CD4-positive, alpha-beta T cell treated with Interleukin-10 for 1 hour (primary cell): Measurements from ENCODE around the gene MAST1.
"Not testable (repeated sequence)": the region's sequence is repeated elsewhere in the genome, so short reads cannot be mapped to it uniquely, and the experiment has no call there.

Experiments used
- DNase-seq: peaks from one replicate; pipeline ENCODE4 v3.0.0-alpha.2; 2020

MAST1 gene

DNA sequence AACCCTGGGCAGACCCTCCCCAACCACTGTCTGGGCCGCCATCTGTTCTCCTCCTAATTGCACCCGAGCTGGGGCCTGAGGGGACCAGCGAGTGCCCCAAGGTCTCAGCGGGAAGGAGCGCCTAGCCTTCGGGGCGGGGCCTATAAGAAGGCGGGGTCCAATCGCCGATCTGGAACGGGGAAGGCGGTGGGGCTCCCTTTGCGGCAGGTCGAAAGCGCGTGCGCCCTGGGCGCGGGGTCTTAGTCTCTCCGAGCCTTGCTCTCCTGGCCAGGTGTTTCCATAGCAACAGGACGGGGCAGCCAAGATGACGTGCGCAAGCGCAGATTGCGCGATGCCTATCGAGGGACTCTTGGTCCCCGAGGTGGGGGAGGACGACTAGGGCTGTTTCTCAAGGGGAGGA, 2.8 kb downstream of the MAST1 start:
- no peak for DNase-seq

DNA sequence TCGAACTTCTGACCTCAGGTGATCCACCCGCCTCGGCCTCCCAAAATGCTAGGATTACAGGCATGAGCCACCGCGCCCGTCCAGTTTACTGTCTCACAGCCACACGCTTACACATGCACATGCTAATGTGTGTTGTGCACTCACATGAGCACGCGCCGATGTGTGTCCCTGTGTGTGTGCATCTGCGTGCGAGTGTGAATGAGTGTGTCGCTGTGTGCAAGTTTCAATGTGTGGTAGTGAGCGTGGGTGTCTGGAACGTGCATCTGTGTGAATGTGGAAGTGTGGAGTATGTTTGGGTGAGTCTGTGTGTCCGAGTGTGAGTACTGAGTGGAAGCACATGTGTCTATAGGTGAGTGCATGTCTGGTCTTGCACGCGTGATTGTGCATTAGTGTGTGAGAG, 4.2 kb downstream of the MAST1 start:
- no peak for DNase-seq

DNA sequence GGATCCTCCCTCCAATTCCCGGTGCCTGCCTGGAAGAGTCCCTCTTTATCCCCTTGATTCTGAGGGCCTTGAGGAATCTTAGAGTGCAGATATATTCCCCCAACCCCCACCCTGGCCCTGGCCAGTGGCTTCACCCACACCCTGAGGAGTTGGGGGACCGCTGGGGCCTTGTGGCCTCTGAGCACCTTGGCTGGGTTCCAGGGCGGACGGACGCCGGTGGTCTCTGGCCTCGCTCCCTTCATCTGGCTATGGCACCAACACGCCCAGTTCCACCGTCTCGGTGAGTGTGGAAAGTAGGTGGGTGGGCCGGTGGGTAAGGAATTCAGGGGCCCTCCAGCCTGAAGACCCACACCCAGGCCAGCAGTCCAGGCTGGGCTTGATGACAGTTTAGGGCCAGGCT, 5.0 kb downstream of the MAST1 start:
- DNase-seq: no peak

GRCh38 chr19:12843999-12844732, 5.9 kb downstream of the MAST1 start:
- DNase-seq: no peak

GRCh38 chr19:12846613-12847012, 8.3 kb downstream of the MAST1 start:
- not testable (repeated sequence) for DNase-seq

- DNase-seq: peak; percentile 82
These were observed 9.1 kb downstream of the MAST1 start for GRCh38 chr19:12847159-12848139.

DNA sequence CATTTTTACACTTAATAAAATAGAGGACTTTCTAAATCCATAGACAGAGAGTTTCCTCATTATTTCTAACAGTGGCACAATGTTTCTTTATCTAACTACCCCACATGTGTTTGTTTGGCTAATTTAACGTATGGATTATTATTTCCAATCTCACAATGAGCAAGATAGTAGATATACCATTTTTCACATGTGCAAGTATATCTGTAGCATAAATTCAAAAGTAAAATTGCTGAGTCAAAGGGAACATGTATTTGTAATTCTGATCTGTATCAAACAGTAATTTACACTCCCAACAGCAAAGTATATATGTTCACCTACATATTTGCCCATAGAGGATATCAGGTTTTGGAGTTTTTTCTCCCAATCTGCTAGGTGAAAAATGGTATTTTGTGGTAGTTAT, 18.3 kb downstream of the MAST1 start:
- no peak for DNase-seq

DNA sequence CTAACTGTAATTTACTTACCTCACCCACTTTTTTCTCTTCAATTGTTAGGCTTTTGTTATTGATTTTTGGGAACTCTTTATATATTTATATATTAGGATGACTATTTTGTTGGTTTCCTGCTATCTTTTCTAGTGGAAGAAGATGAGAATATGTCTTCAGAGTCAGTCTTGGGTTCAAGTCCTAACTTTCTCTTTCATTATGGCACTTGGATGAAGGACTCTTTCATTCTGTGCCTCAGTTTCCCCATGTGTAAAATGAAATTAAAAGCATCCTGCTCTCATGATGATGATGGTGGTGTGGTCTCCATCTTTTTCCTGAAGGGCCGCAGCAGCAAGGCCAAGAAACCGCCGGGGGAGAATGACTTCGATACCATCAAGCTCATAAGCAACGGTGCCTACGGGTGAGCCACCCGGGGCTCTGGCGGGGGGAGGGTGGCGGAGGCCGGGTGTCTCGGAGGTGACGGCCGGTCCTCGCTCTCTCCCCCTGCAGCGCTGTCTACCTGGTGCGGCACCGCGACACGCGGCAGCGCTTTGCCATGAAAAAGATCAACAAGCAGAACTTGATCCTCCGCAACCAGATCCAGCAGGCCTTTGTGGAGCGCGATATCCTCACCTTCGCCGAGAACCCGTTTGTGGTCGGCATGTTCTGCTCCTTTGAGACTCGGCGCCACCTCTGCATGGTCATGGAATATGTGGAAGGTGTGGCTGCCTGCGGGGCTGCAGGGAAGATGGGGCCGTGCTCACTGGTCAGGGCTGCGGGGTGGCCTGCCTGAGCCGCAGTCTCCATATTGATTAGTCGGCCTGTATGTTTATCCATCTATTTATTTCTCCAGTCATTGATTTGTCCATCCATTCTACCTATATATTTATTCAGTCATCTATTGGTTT, 20.0 kb downstream of the MAST1 start:
- DNase-seq: no peak

DNA sequence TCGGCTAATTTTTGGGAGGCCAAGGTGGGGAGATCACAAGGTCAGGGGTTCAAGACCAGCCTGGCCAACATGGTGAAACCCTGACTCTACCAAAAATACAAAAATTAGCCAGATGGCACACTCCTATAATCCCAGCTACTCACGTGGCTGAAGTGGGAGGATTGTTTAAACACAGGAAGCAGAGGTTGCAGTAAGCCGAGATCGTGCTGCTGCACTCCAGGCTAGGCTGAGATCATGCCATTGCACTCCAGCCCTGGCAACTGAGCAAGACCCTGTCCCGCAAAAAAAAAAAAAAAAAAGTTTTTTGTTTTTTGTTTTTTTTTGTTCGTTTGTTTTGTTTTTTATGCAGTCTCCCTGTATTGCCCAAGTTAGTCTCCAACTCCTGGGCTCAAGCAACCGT, 21.2 kb downstream of the MAST1 start:
- DNase-seq: no peak

DNA sequence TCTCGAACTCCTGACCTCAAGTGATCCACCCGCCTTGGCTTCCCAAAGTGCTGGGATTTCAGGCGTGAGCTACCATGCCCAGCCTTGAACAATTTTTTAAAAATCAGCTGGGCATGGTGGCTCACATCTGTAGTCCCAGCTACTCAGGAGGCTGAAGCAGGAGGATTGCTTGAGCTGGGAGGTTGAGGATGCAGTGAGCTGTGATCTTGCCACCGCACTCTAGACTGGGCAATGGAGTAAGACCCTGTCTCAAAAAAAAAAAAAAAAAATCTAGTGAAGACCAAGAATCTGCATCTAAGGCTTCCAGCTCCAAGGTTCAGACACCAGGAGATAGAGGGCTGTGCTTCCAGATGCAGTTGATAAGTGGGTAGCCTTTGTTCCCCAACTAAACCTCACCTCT, 25.8 kb downstream of the MAST1 start:
- no peak for DNase-seq

DNA sequence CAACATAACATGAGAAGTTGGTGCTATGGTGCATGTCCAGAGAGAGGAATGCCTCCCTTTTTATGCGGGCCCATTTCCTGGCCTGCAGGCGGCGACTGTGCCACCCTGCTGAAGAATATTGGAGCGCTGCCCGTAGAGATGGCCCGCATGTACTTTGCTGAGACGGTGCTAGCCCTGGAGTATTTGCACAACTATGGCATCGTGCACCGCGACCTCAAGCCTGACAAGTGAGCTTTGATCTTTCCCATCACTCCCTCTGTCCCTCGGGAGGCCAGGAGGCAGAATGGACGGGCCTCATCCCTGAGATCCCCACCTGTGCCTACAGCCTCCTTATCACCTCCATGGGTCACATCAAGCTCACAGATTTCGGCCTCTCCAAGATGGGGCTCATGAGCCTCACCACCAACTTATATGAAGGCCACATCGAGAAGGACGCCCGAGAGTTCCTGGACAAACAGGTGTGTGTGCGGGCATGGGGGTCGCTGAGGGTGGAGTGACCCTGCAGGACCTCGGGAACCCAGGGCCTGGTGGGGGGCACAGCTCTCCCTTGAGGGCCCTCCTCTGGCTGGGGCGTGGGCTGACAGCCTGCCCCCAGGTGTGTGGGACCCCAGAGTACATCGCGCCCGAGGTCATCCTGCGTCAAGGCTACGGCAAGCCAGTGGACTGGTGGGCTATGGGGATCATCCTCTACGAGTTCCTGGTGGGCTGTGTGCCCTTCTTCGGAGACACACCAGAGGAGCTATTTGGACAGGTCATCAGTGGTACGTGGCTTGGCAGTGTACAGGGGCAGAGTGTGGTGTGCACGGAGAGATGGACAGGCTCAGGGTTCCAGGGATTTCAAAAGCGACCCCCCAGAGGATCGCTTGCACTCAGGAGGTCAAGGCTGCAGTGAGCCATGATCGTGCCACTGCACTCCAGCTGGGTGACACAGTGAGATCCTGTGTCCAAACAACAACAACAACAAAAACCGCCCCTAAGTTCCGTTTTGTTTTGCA, 26.7 kb downstream of the MAST1 start:
- DNase-seq: no peak

GRCh38 chr19:12865746-12866415, 27.6 kb downstream of the MAST1 start:
- DNase-seq: no peak

- DNase-seq: no peak
These were observed 28.3 kb downstream of the MAST1 start for GRCh38 chr19:12866416-12867119.

DNA sequence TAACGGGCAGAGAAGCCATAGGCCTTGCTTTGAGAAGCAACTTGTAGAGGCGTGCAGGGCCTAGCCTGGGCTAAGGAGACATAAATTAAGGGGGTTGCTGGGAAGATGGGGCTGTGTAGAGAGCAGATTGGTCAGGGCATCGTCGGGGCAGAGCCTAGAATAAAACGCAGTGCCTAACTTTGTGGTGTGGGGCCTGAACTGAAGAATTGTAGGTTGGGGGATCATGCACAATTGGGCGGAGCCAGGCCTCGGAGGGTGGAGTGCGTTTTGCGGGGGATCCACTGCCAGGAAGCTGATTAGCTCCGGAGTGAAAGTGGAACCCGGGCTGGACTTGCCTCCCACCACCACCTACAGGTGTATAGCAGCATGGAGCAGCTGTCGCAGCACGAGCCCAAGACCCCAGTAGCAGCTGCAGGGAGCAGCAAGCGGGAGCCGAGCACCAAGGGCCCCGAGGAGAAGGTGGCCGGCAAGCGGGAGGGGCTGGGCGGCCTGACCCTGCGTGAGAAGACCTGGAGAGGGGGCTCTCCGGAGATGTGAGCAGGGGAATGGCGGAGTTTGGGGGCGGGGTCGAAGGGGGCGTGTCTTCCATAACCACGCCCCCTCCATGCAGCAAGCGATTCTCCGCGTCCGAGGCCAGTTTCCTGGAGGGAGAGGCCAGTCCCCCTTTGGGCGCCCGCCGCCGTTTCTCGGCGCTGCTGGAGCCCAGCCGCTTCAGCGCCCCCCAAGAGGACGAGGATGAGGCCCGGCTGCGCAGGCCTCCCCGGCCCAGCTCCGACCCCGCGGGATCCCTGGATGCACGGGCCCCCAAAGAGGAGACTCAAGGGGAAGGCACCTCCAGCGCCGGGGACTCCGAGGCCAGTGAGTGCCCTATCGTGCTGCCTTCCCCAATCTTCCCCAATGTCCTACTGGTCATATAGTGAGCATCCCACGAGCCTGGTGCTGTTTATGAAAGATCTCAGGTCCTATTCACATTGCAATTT, 29.1 kb downstream of the MAST1 start:
- DNase-seq: peak; percentile 65

DNA sequence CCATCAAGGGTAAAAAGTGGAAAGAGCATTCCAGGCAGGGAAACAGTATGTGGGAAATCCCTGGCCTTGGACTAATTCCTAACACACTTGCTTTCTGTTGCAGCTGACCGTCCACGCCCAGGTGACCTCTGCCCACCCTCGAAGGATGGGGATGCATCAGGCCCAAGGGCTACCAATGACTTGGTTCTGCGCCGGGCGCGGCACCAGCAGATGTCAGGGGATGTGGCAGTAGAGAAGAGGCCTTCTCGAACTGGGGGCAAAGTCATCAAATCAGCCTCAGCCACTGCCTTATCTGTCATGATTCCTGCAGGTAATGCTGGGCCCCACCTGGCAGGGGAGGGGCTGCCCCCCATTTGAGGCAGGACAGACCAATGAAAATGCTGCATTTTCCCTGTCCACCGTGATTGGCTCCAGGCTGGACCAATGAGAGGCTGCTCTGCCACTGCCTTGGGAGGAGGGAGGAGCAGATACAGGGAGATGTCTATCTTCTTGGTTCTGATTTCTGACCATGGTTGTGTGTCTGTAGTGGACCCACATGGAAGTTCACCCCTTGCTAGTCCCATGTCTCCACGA, 30.3 kb downstream of the MAST1 start:
- DNase-seq: no peak

DNA sequence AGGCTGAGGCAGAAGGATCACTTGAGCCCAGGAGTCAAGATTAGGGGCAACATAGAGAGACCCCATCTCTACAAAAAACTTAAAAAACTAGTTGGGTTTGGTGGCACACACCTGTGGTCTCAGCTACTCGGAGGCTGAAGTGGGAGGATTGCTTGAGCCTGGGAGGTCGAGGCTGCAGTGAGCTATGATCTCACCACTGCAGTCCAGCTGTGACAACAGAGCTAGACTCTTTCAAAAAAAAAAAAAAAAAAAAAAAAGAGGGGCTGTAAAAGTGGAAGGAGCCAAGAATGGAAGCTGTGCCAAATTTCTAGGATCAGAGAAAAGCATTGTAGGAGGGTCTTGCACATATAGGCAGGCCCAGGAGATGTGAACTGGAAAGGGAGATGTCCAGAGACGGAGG, 33.4 kb downstream of the MAST1 start:
- no peak for DNase-seq

DNA sequence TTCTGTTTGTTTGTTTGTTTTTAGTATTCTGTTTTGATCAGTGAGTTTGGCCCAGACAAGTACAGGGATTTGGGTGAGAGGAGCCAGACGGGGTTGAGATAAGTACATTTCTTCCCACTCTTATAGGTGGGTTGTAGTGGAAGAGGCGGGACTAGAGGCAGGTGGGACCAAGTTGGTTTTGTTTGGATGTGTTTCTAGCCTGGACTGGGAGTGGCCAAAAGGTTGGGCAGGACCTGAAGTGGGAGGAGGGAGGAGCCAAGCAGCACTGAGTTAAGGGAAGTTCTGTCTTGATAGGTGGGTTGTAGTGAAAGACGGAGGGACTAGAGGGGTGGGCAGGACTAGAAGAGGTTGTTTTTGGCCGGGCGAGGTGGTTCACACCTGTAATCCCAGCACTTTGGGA, 33.9 kb downstream of the MAST1 start:
- DNase-seq: no peak

DNA sequence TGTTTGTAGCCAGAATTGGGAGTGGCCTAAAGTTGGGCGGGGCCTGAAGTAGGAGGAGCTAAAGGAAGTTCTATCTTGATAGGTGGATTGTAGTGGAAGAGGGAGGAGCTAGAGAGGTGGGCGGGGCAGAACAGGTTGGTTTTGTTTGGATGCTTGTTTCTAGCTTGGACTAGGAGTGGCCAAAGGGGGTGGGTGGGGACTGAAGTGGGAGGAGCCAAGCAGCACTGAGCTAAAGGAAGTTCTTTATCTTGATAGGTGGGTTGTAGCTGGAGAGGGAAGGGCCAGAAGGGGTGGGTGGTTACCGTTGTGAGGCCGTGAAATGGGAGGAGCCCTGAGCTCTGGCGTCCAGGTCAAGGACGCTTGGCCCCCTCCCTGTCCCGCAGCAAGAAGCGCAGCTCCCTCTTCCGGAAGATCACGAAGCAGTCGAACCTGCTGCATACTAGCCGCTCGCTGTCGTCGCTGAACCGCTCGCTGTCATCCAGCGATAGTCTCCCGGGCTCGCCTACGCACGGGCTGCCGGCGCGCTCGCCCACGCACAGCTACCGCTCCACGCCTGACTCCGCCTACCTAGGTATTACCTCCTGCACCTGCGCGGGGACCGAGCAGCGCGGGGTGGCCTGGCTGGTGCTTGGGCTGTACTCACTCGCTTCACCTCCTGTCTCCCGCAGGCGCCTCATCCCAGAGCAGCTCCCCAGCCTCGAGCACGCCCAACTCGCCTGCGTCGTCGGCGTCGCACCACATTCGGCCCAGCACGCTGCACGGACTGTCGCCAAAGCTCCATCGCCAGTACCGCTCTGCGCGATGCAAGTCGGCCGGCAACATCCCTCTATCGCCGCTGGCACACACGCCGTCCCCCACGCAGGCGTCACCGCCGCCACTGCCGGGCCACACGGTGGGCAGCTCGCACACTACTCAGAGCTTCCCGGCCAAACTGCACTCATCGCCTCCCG, 34.9 kb downstream of the MAST1 start:
- DNase-seq: peak; percentile 84
